ENCODE data around the gene SCGN. TPM values are rescaled to one million over a fixed set of nuclear protein-coding genes. Genes with fewer than 3 reads are reported as not detected.

SCGN gene
- polyA plus RNA-seq, 4 donors: 6.3 to 29.3 (median 12.9) TPM

DNA sequence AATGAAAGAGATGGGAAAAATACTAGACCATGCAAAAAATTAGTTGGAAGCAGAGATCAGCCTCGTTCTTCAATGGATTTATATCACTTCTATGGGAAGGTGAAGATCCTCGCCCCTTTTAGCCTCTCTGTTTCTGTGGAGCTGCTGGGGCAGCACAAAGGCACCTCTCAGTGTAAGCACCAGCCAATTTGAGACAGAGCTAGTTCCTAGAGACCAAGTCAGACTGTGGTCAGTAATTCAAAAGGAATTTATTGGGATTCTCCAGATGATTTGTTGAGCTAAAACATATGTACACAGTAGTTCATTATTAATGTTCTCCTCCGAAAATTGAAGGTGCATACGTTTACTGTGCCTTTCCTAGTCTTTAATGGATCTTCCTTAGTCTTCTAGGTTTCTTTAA is 42.4 kb downstream of the SCGN start:
- H3K27me3 ChIP-seq (ENCODE audit: control insufficient read depth in 3 of 3, insufficient read depth in 3 of 3, low read length in 3 of 3): no peaks in the 10 kb centered on the region
- no peaks in the 10 kb centered on the region for H3K9me3 ChIP-seq (ENCODE audit: control insufficient read depth in 2 of 2, insufficient read depth in 1 of 2, low read depth in 1 of 2, low read length in 1 of 2)
- H3K27ac ChIP-seq (ENCODE audit: low read depth in 1 of 3, low read length in 2 of 3): no peak overlapping the region
- DNase-seq (no peak), FAIRE-seq (no peak)
- H3K4me1 ChIP-seq (ENCODE audit: control insufficient read depth in 3 of 3, insufficient read depth in 2 of 3, low read depth in 1 of 3, low read length in 2 of 3): no peaks in the 10 kb centered on the region
- H3K36me3 ChIP-seq (ENCODE audit: control insufficient read depth in 3 of 3, insufficient read depth in 2 of 3, low read depth in 1 of 3, low read length in 3 of 3): no peaks in the 10 kb centered on the region
- no peak overlapping the region for H3K4me3 ChIP-seq (ENCODE audit: low read depth in 1 of 3, low read length in 3 of 3)
- WGBS, 3 donors: 70 to 83% (median 70%) methylated on average over 4 of the region's 4 CpGs

DNA sequence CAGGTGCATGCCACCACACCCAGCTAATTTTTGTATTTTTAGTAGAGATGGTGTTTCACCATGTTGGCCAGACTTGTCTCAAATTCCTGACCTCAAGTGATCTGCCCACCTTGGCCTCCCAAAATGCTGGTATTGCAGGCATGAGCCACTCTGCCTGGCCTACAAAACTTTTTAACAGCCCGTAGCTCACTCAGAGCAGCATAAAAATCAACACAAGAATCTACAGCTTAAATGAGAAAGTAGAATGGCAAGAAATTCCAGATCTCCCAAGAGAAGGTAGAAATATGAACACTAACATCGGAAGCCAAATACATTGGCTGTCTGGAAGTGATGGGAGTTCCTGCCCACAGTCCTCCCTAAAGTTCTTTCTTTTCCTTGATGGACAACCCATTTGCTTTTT is 43.7 kb downstream of the SCGN start:
- DNase-seq (no peak), FAIRE-seq (no peak)
- 81 to 94% (median 81%) methylated on average over 2 of the region's 2 CpGs for WGBS, 3 donors

GRCh38 chr6:25697537-25698340 is 45.7 kb downstream of the SCGN start:
- Histone ChIP-seq H3K27ac (ENCODE audit: low read depth in 1 of 3, low read length in 2 of 3) (no peak overlapping the region), H3K9me3 (ENCODE audit: control insufficient read depth in 2 of 2, insufficient read depth in 1 of 2, low read depth in 1 of 2, low read length in 1 of 2) (no peaks in the 10 kb centered on the region), H3K36me3 (ENCODE audit: control insufficient read depth in 3 of 3, insufficient read depth in 2 of 3, low read depth in 1 of 3, low read length in 3 of 3) (no peaks in the 10 kb centered on the region), H3K27me3 (ENCODE audit: control insufficient read depth in 3 of 3, insufficient read depth in 3 of 3, low read length in 3 of 3) (peaks cover 0 to 2% (median 0%) of the 10 kb centered on the region in 3 donors), H3K4me1 (ENCODE audit: control insufficient read depth in 3 of 3, insufficient read depth in 2 of 3, low read depth in 1 of 3, low read length in 2 of 3) (no peaks in the 10 kb centered on the region), H3K4me3 (ENCODE audit: low read depth in 1 of 3, low read length in 3 of 3) (no peak overlapping the region)
- FAIRE-seq: no peak
- DNase-seq: peak in 1 of 2 donors; percentile 5
- WGBS, 3 donors: 4 to 49% (median 25%) methylated on average over 1 of the region's 1 CpG

More for the DNA sequence above, 43.7 kb downstream of the SCGN start:
- Histone ChIP-seq H3K9me3 (ENCODE audit: control insufficient read depth in 2 of 2, insufficient read depth in 1 of 2, low read depth in 1 of 2, low read length in 1 of 2) (no peaks in the 10 kb centered on the region), H3K27me3 (ENCODE audit: control insufficient read depth in 3 of 3, insufficient read depth in 3 of 3, low read length in 3 of 3) (no peaks in the 10 kb centered on the region), H3K27ac (ENCODE audit: low read depth in 1 of 3, low read length in 2 of 3) (no peak overlapping the region), H3K4me1 (ENCODE audit: control insufficient read depth in 3 of 3, insufficient read depth in 2 of 3, low read depth in 1 of 3, low read length in 2 of 3) (no peaks in the 10 kb centered on the region), H3K36me3 (ENCODE audit: control insufficient read depth in 3 of 3, insufficient read depth in 2 of 3, low read depth in 1 of 3, low read length in 3 of 3) (no peaks in the 10 kb centered on the region), H3K4me3 (ENCODE audit: low read depth in 1 of 3, low read length in 3 of 3) (no peak overlapping the region)

DNA sequence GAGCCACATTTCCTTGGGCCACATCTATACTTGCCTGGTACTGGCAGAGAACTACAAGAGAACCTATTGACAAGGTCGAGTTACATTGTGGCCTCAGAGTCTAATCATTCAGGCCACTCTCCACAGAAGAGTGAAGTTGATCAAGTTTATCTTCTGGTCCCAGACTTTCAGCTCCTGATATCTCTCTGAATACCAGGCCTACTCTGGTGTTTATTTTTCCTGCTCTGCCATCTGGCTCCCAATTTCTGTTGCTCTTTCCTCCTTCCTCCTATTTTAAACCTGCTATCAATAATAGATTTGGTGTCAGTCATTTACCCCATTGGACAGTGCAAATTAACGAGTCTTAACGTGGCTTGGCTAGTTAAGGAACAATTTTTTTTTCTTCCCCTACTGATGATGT is 46.6 kb downstream of the SCGN start:
- H3K9me3 ChIP-seq (ENCODE audit: control insufficient read depth in 2 of 2, insufficient read depth in 1 of 2, low read depth in 1 of 2, low read length in 1 of 2): no peaks in the 10 kb centered on the region
- no peak overlapping the region for H3K4me3 ChIP-seq (ENCODE audit: low read depth in 1 of 3, low read length in 3 of 3)
- peaks cover 0 to 2% (median 0%) of the 10 kb centered on the region in 3 donors for H3K27me3 ChIP-seq (ENCODE audit: control insufficient read depth in 3 of 3, insufficient read depth in 3 of 3, low read length in 3 of 3)
- no peak overlapping the region for H3K27ac ChIP-seq (ENCODE audit: low read depth in 1 of 3, low read length in 2 of 3)
- WGBS, 3 donors: 54 to 61% (median 54%) methylated on average over 3 of the region's 3 CpGs
- DNase-seq (no peak), FAIRE-seq (no peak)
- no peaks in the 10 kb centered on the region for H3K4me1 ChIP-seq (ENCODE audit: control insufficient read depth in 3 of 3, insufficient read depth in 2 of 3, low read depth in 1 of 3, low read length in 2 of 3)
- H3K36me3 ChIP-seq (ENCODE audit: control insufficient read depth in 3 of 3, insufficient read depth in 2 of 3, low read depth in 1 of 3, low read length in 3 of 3): no peaks in the 10 kb centered on the region

- DNase-seq (no peak), FAIRE-seq (no peak)
- WGBS, 3 donors: 94 to 96% (median 94%) methylated on average over 4 of the region's 4 CpGs
- Histone ChIP-seq H3K27ac (ENCODE audit: low read depth in 1 of 3, low read length in 2 of 3) (no peak overlapping the region), H3K27me3 (ENCODE audit: control insufficient read depth in 3 of 3, insufficient read depth in 3 of 3, low read length in 3 of 3) (peaks cover 0 to 2% (median 0%) of the 10 kb centered on the region in 3 donors), H3K4me1 (ENCODE audit: control insufficient read depth in 3 of 3, insufficient read depth in 2 of 3, low read depth in 1 of 3, low read length in 2 of 3) (no peaks in the 10 kb centered on the region), H3K36me3 (ENCODE audit: control insufficient read depth in 3 of 3, insufficient read depth in 2 of 3, low read depth in 1 of 3, low read length in 3 of 3) (no peaks in the 10 kb centered on the region), H3K9me3 (ENCODE audit: control insufficient read depth in 2 of 2, insufficient read depth in 1 of 2, low read depth in 1 of 2, low read length in 1 of 2) (no peaks in the 10 kb centered on the region), H3K4me3 (ENCODE audit: low read depth in 1 of 3, low read length in 3 of 3) (no peak overlapping the region)
These were observed 47.6 kb downstream of the SCGN start for GRCh38 chr6:25699649-25700048.

DNA sequence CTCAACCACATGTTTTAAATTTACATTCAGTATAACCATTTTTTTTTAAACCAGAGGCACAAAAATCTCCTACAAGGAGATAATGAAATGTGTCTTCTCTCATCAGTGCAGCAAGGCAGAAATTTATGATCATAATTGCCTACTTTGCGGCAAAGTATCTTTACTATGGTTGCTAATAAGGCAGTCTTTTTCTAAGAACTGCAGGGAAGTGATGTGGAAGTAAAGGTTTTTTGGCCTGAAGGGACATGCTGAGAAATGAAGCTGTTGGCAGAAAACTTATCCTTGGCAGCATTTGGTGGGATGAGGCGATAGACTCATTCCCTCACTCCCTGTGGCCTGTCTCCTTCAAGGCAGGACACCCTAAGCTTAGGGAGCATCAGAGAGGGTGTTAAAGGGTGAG is 48.7 kb downstream of the SCGN start:
- FAIRE-seq (no peak), DNase-seq (no peak)
- no peaks in the 10 kb centered on the region for H3K36me3 ChIP-seq (ENCODE audit: control insufficient read depth in 3 of 3, insufficient read depth in 2 of 3, low read depth in 1 of 3, low read length in 3 of 3)
- no peaks in the 10 kb centered on the region for H3K4me1 ChIP-seq (ENCODE audit: control insufficient read depth in 3 of 3, insufficient read depth in 2 of 3, low read depth in 1 of 3, low read length in 2 of 3)
- H3K9me3 ChIP-seq (ENCODE audit: control insufficient read depth in 2 of 2, insufficient read depth in 1 of 2, low read depth in 1 of 2, low read length in 1 of 2): no peaks in the 10 kb centered on the region
- H3K4me3 ChIP-seq (ENCODE audit: low read depth in 1 of 3, low read length in 3 of 3): no peak overlapping the region
- H3K27me3 ChIP-seq (ENCODE audit: control insufficient read depth in 3 of 3, insufficient read depth in 3 of 3, low read length in 3 of 3): peaks cover 0 to 2% (median 0%) of the 10 kb centered on the region in 3 donors
- WGBS, 3 donors: 90 to 100% (median 94%) methylated on average over 2 of the region's 2 CpGs
- no peak overlapping the region for H3K27ac ChIP-seq (ENCODE audit: low read depth in 1 of 3, low read length in 2 of 3)

- 68 to 83% (median 69%) methylated on average over 3 of the region's 3 CpGs for whole genome bisulfite sequencing, 3 donors
These were observed 49.8 kb downstream of the SCGN start for GRCh38 chr6:25701807-25702206.

DNA sequence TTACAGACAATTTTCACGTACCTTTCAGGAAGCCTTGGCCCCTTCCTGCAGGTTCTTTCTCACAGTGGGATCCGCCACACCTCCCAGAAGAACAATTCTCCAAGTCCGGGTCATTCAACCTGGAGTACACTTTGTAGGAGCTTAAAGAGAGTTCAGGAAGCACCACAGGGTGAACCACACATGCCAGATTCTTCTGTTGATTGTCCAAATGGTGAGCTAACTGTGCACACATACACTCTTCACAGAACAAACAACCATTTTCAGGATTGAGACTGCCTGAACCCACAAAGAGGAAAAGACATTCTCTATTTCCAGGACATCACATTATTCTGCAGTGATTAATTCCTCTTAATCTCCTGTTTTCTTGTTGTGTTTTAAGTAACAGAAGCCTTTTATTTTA is 51.0 kb downstream of the SCGN start:
- DNase-seq (no peak), FAIRE-seq (no peak)
- no peak overlapping the region for H3K4me3 ChIP-seq (ENCODE audit: low read depth in 1 of 3, low read length in 3 of 3)
- H3K27ac ChIP-seq (ENCODE audit: low read depth in 1 of 3, low read length in 2 of 3): no peak overlapping the region
- peaks cover 0 to 4% (median 0%) of the 10 kb centered on the region in 3 donors for H3K27me3 ChIP-seq (ENCODE audit: control insufficient read depth in 3 of 3, insufficient read depth in 3 of 3, low read length in 3 of 3)
- H3K9me3 ChIP-seq (ENCODE audit: control insufficient read depth in 2 of 2, insufficient read depth in 1 of 2, low read depth in 1 of 2, low read length in 1 of 2): no peaks in the 10 kb centered on the region
- WGBS, 3 donors: 75 to 82% (median 79%) methylated on average over 3 of the region's 3 CpGs
- no peaks in the 10 kb centered on the region for H3K4me1 ChIP-seq (ENCODE audit: control insufficient read depth in 3 of 3, insufficient read depth in 2 of 3, low read depth in 1 of 3, low read length in 2 of 3)
- H3K36me3 ChIP-seq (ENCODE audit: control insufficient read depth in 3 of 3, insufficient read depth in 2 of 3, low read depth in 1 of 3, low read length in 3 of 3): no peaks in the 10 kb centered on the region

More at GRCh38 chr6:25701807-25702206, 49.8 kb downstream of the SCGN start:
- peak in 1 of 2 donors; percentile 8 for DNase-seq
- FAIRE-seq: no peak
- H3K27me3 ChIP-seq (ENCODE audit: control insufficient read depth in 3 of 3, insufficient read depth in 3 of 3, low read length in 3 of 3): peaks cover 0 to 4% (median 0%) of the 10 kb centered on the region in 3 donors
- H3K27ac ChIP-seq (ENCODE audit: low read depth in 1 of 3, low read length in 2 of 3): no peak overlapping the region
- no peaks in the 10 kb centered on the region for H3K4me1 ChIP-seq (ENCODE audit: control insufficient read depth in 3 of 3, insufficient read depth in 2 of 3, low read depth in 1 of 3, low read length in 2 of 3)
- no peaks in the 10 kb centered on the region for H3K36me3 ChIP-seq (ENCODE audit: control insufficient read depth in 3 of 3, insufficient read depth in 2 of 3, low read depth in 1 of 3, low read length in 3 of 3)
- H3K9me3 ChIP-seq (ENCODE audit: control insufficient read depth in 2 of 2, insufficient read depth in 1 of 2, low read depth in 1 of 2, low read length in 1 of 2): no peaks in the 10 kb centered on the region
- no peak overlapping the region for H3K4me3 ChIP-seq (ENCODE audit: low read depth in 1 of 3, low read length in 3 of 3)

Data from small intestine (tissue), 7 donors.